ENCODE data around the gene LIF.

DNA sequence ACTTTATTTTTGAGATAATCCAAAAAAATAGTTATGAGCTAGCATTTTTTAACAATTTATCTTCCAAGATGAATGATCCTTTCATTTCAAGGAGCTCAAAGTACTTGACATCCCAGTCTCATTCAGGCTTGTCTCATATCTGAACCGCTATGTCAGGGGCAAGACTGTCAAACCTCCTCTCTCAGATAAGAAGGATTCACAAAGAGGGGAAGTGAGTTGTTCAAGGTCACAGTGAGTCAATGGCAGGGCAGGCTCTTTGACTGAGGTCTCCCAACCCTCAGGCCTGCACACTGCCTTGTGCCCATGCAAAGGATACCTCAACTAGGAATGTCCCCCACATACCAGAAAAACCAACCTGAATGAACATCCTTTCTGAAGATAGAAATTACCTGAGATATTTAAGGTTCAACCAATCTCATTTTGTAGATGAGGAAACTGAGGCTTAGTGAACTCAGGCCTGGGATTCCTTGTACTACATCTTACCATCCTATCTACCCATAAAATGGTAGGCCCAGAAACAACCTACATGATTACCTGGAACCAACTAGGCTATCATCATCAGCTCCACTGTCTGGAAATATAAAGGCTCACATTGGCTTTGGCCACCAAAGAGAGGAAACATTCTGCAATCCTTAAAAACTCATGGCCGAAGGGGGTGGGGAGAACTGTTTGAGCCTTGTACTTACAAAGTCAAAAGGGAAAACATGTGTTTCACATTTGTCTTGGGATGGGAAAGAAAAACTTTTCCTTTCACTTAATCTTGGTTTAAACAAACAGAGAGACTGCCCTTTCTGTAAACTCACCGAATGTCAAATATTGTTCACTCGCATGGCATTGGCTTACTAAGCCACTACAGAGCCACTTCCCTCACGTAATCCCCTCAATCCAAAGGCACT is 51.1 kb downstream of the LIF start:
- TF ChIP-seq, protein P1, sequence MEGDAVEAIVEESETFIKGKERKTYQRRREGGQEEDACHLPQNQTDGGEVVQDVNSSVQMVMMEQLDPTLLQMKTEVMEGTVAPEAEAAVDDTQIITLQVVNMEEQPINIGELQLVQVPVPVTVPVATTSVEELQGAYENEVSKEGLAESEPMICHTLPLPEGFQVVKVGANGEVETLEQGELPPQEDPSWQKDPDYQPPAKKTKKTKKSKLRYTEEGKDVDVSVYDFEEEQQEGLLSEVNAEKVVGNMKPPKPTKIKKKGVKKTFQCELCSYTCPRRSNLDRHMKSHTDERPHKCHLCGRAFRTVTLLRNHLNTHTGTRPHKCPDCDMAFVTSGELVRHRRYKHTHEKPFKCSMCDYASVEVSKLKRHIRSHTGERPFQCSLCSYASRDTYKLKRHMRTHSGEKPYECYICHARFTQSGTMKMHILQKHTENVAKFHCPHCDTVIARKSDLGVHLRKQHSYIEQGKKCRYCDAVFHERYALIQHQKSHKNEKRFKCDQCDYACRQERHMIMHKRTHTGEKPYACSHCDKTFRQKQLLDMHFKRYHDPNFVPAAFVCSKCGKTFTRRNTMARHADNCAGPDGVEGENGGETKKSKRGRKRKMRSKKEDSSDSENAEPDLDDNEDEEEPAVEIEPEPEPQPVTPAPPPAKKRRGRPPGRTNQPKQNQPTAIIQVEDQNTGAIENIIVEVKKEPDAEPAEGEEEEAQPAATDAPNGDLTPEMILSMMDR (IDR thresholded peaks at IDR 0.05), result no peak
- TF ChIP-seq POLR2A (IDR thresholded peaks at IDR 0.05) (no peak), EP300 (IDR thresholded peaks at IDR 0.05; ENCODE audit: low read depth) (no peak)
